WERI-Rb-1 (cell line): ENCODE results near the gene WDR26.

Experiments used
- DNase-seq: peaks from one replicate; pipeline ENCODE4 v3.0.0-alpha.2; 2020
- H3K27ac ChIP-seq: fragments of 250-450 bp; sonication (Bioruptor Pico); 2 replicates; pipeline ENCODE4 v1.5.1; 2020; ENCODE audit warnings: mild to moderate bottlenecking, moderate library complexity
- H3K27me3 ChIP-seq: fragments of 250-450 bp; sonication (Bioruptor Pico); 2 replicates; pipeline ENCODE4 v1.5.1; 2021; ENCODE audit warnings: mild to moderate bottlenecking, low read depth, moderate library complexity; ENCODE audit not compliant: insufficient read depth, severe bottlenecking
- H3K36me3 ChIP-seq: fragments of 250-450 bp; sonication (Bioruptor Pico); 2 replicates; pipeline ENCODE4 v1.5.1; 2020; ENCODE audit warnings: mild to moderate bottlenecking, moderate library complexity
- H3K4me3 ChIP-seq: 2 replicates; pipeline ENCODE4 v1.5.1; 2011; ENCODE audit warnings: low read depth, mild to moderate bottlenecking, control low read depth, low read length
- H3K9me3 ChIP-seq: fragments of 250-450 bp; sonication (Bioruptor Pico); 2 replicates; pipeline ENCODE4 v1.5.1; 2021; ENCODE audit warnings: mild to moderate bottlenecking, moderate library complexity; ENCODE audit not compliant: severe bottlenecking
- TF ChIP-seq, protein P1 (sequence below): IDR thresholded peaks from 2 replicates; pipeline ENCODE4 v1.5.1; 2011; ENCODE audit warnings: low read depth, mild to moderate bottlenecking, control low read depth, inconsistent platforms, low read length

The WDR26 gene

DNA sequence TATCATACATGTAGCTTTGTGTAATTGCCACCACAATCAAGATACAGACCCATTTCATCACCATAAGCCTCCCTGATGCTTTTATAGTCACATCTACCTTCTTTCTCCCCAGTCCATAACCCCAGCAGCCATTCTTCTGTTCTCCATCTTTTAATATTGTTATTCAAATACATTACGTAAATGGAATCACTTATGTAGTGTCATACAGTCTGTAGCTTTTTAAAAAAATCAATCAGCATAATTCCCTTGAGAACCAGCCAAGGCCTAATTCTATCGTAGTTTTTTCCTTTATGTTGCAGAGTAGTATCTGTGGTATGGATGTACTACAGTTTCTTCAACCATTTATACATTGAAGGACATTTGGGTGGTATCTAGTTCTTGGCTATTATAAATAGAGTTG lies 31.6 kb upstream of the WDR26 start:
- Histone ChIP-seq H3K27me3 (no peaks in the 10 kb centered on the region), H3K9me3 (no peaks in the 10 kb centered on the region), H3K27ac (no peak overlapping the region), H3K4me3 (no peak overlapping the region), H3K36me3 (no peaks in the 10 kb centered on the region)
- TF ChIP-seq, protein P1, sequence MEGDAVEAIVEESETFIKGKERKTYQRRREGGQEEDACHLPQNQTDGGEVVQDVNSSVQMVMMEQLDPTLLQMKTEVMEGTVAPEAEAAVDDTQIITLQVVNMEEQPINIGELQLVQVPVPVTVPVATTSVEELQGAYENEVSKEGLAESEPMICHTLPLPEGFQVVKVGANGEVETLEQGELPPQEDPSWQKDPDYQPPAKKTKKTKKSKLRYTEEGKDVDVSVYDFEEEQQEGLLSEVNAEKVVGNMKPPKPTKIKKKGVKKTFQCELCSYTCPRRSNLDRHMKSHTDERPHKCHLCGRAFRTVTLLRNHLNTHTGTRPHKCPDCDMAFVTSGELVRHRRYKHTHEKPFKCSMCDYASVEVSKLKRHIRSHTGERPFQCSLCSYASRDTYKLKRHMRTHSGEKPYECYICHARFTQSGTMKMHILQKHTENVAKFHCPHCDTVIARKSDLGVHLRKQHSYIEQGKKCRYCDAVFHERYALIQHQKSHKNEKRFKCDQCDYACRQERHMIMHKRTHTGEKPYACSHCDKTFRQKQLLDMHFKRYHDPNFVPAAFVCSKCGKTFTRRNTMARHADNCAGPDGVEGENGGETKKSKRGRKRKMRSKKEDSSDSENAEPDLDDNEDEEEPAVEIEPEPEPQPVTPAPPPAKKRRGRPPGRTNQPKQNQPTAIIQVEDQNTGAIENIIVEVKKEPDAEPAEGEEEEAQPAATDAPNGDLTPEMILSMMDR, result no peak
- no peak for DNase-seq

DNA sequence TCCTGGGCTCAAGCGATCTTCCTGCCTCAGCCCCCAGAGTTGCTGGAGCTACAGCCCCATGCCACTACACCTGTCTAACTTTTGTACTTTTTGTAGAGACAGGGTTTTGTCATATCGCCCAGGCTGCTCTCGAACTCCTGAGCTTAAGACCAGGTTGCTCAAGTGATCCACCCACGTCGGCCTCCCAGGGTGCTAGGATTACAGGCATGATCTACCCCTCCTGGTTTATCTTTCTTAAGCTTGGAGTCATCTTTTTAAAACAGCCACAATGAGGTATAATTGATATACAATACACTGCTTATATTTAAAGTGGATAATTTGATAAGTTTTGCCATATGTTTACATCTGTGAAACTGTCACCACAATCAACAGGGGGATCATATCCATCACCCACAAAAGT lies 25.4 kb upstream of the WDR26 start:
- peak; percentile 6 for DNase-seq
- no peak overlapping the region for H3K4me3 ChIP-seq
- TF ChIP-seq, protein P1, result no peak
- H3K9me3 ChIP-seq, result no peaks in the 10 kb centered on the region
- no peaks in the 10 kb centered on the region for H3K27me3 ChIP-seq
- H3K27ac ChIP-seq, result no peak overlapping the region
- H3K36me3 ChIP-seq, result no peaks in the 10 kb centered on the region

GRCh38 chr1:224458996-224459395 lies 24.4 kb upstream of the WDR26 start:
- Histone ChIP-seq H3K27me3 (no peaks in the 10 kb centered on the region), H3K36me3 (no peaks in the 10 kb centered on the region), H3K27ac (no peak overlapping the region), H3K9me3 (no peaks in the 10 kb centered on the region), H3K4me3 (no peak overlapping the region)
- TF ChIP-seq, protein P1, result no peak
- no peak for DNase-seq

DNA sequence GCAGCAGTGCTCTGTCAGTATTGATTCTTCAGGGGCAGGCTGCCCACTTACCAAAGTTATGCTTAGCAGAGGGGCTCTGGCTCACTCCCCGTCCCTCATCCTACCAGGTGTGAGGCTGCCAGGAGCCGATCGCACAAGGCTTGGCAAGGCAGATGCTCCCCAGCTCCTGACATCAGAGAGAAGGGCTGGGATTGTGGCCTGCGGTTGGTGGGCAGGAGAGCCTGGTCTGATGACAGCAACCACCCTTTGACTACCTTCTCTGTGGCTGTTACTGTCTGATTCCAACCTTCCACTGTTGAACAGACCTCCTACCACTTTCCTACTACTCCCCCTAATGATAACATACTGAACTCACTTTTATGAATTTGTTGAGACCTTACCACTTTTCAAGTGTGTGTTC lies 23.7 kb upstream of the WDR26 start:
- TF ChIP-seq, protein P1, result no peak
- no peaks in the 10 kb centered on the region for H3K27me3 ChIP-seq
- H3K4me3 ChIP-seq, result no peak overlapping the region
- H3K27ac ChIP-seq, result no peak overlapping the region
- H3K36me3 ChIP-seq, result no peaks in the 10 kb centered on the region
- DNase-seq, result no peak
- no peaks in the 10 kb centered on the region for H3K9me3 ChIP-seq

DNA sequence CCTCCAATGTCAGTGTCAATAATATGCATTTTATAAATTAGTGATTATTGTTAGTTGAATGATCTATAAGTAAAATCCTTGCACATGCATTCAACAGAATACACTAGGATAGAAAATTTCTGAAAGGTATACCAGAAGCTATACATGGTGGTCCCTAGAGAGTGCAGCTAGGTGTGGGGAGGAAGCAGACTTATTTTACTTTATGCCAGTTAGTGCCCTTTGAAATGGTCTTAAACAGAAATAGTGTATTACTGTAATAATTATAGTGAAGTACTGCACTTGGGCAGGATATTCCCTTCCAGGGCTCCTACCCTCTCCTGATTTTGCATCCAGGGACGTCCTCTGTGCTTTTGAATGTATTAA lies 23.2 kb upstream of the WDR26 start:
- no peak overlapping the region for H3K27ac ChIP-seq

DNA sequence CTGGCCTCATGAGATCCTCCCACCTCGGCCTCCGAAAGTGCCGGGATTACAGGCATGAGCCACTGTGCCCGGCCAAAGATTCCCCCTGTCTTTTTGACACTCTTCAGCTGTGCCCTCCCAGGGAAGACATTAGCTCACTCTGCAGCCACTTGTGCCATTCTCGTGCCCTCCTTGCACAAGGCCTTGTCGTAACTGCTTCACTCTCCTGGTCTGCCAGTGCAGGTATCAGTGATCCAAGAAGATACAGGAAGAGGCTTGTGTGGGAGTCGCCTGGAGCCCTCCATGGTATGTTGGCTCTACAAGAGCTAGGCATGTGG lies 22.0 kb upstream of the WDR26 start:
- no peak for DNase-seq
- H3K27me3 ChIP-seq, result no peaks in the 10 kb centered on the region
- no peaks in the 10 kb centered on the region for H3K9me3 ChIP-seq
- H3K36me3 ChIP-seq, result no peaks in the 10 kb centered on the region
- H3K4me3 ChIP-seq, result no peak overlapping the region
- TF ChIP-seq, protein P1, result no peak
- H3K27ac ChIP-seq, result no peak overlapping the region

More for the DNA sequence above, 23.2 kb upstream of the WDR26 start:
- Histone ChIP-seq H3K36me3 (no peaks in the 10 kb centered on the region), H3K4me3 (no peak overlapping the region), H3K27me3 (no peaks in the 10 kb centered on the region), H3K9me3 (no peaks in the 10 kb centered on the region)
- DNase-seq, result no peak
- TF ChIP-seq, protein P1, result no peak
